Measurements from ENCODE around the gene MRPS18C. TPM values are rescaled to one million over a fixed set of nuclear protein-coding genes. Genes with fewer than 3 reads are reported as not detected.

Gene MRPS18C
- total and polyA plus RNA-seq, 2 of the 4 experiments (the other 2 are of a cell fraction), result 8.6 to 12.2 TPM

DNA sequence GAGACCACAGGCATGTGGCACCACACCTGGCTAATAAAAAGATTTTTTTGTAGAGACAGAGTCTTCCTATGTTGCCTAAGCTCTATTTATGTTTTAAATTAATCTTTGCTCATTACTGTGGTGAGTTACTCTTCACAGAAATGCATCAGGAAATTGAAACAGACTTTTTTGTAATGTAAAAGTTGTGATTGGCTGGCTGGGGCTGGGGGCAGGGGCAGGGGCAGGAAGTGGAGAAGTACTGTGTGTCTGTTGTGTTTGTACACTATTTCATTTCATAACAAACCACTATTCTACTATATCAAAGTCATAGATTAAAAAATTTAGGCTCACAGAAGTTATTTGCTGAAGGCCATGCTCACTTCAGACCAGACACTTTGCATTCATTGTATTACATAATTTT, 48.1 kb downstream of the MRPS18C start:
- no peaks in the 10 kb centered on the region for H3K4me1 ChIP-seq (ENCODE audit: control insufficient read depth, insufficient read depth, low read length)
- DNase-seq, result no peak
- no peak overlapping the region for H3K27ac ChIP-seq (ENCODE audit: insufficient read depth, low read length)
- no peak overlapping the region for H3K4ac ChIP-seq (ENCODE audit: low read depth, low read length)
- no peak overlapping the region for H3K56ac ChIP-seq (ENCODE audit: extremely low read depth, insufficient read depth, low read length)
- in situ Hi-C loops (cut with MboI; ENCODE audit: low sequenced_read_pairs) (loop anchor here (25.0 kb wide), 2 partner anchors 758 to 1008 kb away; no protein-coding TSS in a partner anchor), intact Hi-C loops (cut with micrococcal nuclease) (loop anchor here (5.0 kb wide), 1 partner anchor 753 kb away; no protein-coding TSS in a partner anchor), dilution Hi-C loops (cut with HindIII; ENCODE audit: low sequenced_read_pairs, unreplicated experiment) (no loop called here)
- H2AK9ac ChIP-seq (replicated peaks; ENCODE audit: low read depth, low read length, poor library complexity), result no peak overlapping the region
- no peak overlapping the region for H3K4me3 ChIP-seq (ENCODE audit: insufficient read depth, low read depth, low read length)
- CTCF ChIA-PET, result no interaction called here
- H3K9ac ChIP-seq (ENCODE audit: low read depth, low read length), result no peak overlapping the region
- H3K9me3 ChIP-seq (ENCODE audit: control insufficient read depth, insufficient read depth, low read length), result no peaks in the 10 kb centered on the region
- H3K27me3 ChIP-seq (ENCODE audit: control insufficient read depth, insufficient read depth, low read length), result peaks cover 4% of the 10 kb centered on the region
- H4K8ac ChIP-seq (ENCODE audit: low read depth in 2 of 2, low read length in 2 of 2), result no peak overlapping the region
- no peak for ATAC-seq (ENCODE audit: low read depth)
- no peak overlapping the region for H2BK120ac ChIP-seq (ENCODE audit: low read depth, low read length)
- no peak for TF ChIP-seq RAD21 (IDR thresholded peaks at IDR 0.05; ENCODE audit: low read length)
- no peak for TF ChIP-seq FOS (IDR thresholded peaks at IDR 0.05; ENCODE audit: low read depth, low read length)
- no peak for TF ChIP-seq CEBPB (IDR thresholded peaks at IDR 0.05; ENCODE audit: low read depth, low read length)
- no peak for TF ChIP-seq NFE2L2 (IDR thresholded peaks at IDR 0.05; ENCODE audit: low read depth, low read length)
- TF ChIP-seq, protein P1, sequence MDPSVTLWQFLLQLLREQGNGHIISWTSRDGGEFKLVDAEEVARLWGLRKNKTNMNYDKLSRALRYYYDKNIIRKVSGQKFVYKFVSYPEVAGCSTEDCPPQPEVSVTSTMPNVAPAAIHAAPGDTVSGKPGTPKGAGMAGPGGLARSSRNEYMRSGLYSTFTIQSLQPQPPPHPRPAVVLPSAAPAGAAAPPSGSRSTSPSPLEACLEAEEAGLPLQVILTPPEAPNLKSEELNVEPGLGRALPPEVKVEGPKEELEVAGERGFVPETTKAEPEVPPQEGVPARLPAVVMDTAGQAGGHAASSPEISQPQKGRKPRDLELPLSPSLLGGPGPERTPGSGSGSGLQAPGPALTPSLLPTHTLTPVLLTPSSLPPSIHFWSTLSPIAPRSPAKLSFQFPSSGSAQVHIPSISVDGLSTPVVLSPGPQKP (IDR thresholded peaks at IDR 0.05; ENCODE audit: borderline replicate concordance, low read depth, low read length), result no peak
- TF ChIP-seq CHD1 (IDR thresholded peaks at IDR 0.05; ENCODE audit: low read depth, low read length), result no peak
- TF ChIP-seq, protein P2, sequence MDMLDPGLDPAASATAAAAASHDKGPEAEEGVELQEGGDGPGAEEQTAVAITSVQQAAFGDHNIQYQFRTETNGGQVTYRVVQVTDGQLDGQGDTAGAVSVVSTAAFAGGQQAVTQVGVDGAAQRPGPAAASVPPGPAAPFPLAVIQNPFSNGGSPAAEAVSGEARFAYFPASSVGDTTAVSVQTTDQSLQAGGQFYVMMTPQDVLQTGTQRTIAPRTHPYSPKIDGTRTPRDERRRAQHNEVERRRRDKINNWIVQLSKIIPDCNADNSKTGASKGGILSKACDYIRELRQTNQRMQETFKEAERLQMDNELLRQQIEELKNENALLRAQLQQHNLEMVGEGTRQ (IDR thresholded peaks at IDR 0.05; ENCODE audit: low read depth, low read length), result no peak
- TF ChIP-seq POLR2A (IDR thresholded peaks at IDR 0.05; ENCODE audit: low read depth, low read length), result no peak
- TF ChIP-seq, protein P3, sequence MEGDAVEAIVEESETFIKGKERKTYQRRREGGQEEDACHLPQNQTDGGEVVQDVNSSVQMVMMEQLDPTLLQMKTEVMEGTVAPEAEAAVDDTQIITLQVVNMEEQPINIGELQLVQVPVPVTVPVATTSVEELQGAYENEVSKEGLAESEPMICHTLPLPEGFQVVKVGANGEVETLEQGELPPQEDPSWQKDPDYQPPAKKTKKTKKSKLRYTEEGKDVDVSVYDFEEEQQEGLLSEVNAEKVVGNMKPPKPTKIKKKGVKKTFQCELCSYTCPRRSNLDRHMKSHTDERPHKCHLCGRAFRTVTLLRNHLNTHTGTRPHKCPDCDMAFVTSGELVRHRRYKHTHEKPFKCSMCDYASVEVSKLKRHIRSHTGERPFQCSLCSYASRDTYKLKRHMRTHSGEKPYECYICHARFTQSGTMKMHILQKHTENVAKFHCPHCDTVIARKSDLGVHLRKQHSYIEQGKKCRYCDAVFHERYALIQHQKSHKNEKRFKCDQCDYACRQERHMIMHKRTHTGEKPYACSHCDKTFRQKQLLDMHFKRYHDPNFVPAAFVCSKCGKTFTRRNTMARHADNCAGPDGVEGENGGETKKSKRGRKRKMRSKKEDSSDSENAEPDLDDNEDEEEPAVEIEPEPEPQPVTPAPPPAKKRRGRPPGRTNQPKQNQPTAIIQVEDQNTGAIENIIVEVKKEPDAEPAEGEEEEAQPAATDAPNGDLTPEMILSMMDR (conservative IDR thresholded peaks at IDR 0.05; ENCODE audit: low read depth, low read length), result no peak
- no peak for TF ChIP-seq RFX5 (IDR thresholded peaks at IDR 0.05; ENCODE audit: low read depth, low read length)
- TF ChIP-seq MAZ (IDR thresholded peaks at IDR 0.05; ENCODE audit: borderline replicate concordance, low read depth, low read length), result no peak
- H2BK5ac ChIP-seq (ENCODE audit: low read depth, low read length, poor library complexity, severe bottlenecking), result no peak overlapping the region
- no peak overlapping the region for H4K91ac ChIP-seq (ENCODE audit: insufficient read depth, low read depth, low read length)
- no peak overlapping the region for H3K14ac ChIP-seq (replicated peaks; ENCODE audit: low read depth, low read length)
- no peak overlapping the region for H2AK5ac ChIP-seq (ENCODE audit: low read depth, low read length)
- H3K18ac ChIP-seq (ENCODE audit: low read depth, low read length), result no peak overlapping the region
- H3K36me3 ChIP-seq (ENCODE audit: control insufficient read depth, insufficient read depth, low read length), result no peaks in the 10 kb centered on the region
- no peaks in the 10 kb centered on the region for H3K9me1 ChIP-seq (ENCODE audit: insufficient read depth, low read length)
- H2BK15ac ChIP-seq (ENCODE audit: low read depth, low read length), result no peak overlapping the region
- H3K4me2 ChIP-seq (ENCODE audit: low read depth, low read length), result no peak overlapping the region
- H2BK20ac ChIP-seq (ENCODE audit: low read depth, low read length), result no peak overlapping the region
- no peaks in the 10 kb centered on the region for H3K79me1 ChIP-seq (ENCODE audit: low read depth in 1 of 2, low read length in 2 of 2)
- H3K23ac ChIP-seq (ENCODE audit: low read depth, low read length), result no peak overlapping the region
- H2AFZ ChIP-seq (replicated peaks; ENCODE audit: low read length, poor library complexity), result no peak overlapping the region
- BruUV-seq (replicated peaks), result no TSS peak
- H4K5ac ChIP-seq (ENCODE audit: low read depth, low read length), result no peak overlapping the region
- POLR2A ChIA-PET (ENCODE audit: unreplicated experiment), result no interaction called here
- no peaks in the 10 kb centered on the region for H4K20me1 ChIP-seq (ENCODE audit: insufficient read depth, low read length)

All from IMR-90 (cell line).